HL-60 (cell line): ENCODE results near the gene TCAP.

Experiments
- GABPA ChIP-seq: IDR thresholded peaks from 2 replicates; pipeline ENCODE4 v1.6.1; 2012; ENCODE audit warnings: low read depth
- POLR2AphosphoS5 ChIP-seq: IDR thresholded peaks from 2 replicates; pipeline ENCODE4 v1.6.1; 2012; ENCODE audit warnings: low read depth
- TF ChIP-seq, protein P1 (sequence below): IDR thresholded peaks from 2 replicates; pipeline ENCODE4 v1.6.1; 2012; ENCODE audit warnings: low read depth; ENCODE audit not compliant: insufficient replicate concordance
- TF ChIP-seq, protein P2 (sequence below): IDR thresholded peaks from one replicate; pipeline ENCODE4 v1.5.1; 2011; ENCODE audit warnings: low read length, control low read depth, inconsistent platforms; ENCODE audit not compliant: insufficient read depth

DNA sequence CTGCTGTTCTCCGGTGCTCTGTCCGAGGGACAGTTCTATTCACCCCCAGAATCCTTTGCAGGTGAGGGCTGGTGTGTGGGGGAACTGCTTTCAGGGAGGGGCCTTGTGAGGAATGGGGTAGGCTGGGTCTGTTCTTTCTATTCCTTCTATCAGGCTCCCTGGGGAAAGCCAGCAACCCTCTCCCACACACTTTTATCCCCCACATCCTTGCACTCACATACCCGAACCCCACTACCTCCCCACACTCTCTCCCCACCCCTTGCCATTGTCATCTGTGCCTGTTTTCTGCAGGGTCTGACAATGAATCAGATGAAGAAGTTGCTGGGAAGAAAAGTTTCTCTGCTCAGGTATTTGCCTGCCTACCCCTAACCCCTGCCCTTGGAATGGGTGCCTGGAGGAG is 6.4 kb upstream of the TCAP start:
- TF ChIP-seq, protein P1, sequence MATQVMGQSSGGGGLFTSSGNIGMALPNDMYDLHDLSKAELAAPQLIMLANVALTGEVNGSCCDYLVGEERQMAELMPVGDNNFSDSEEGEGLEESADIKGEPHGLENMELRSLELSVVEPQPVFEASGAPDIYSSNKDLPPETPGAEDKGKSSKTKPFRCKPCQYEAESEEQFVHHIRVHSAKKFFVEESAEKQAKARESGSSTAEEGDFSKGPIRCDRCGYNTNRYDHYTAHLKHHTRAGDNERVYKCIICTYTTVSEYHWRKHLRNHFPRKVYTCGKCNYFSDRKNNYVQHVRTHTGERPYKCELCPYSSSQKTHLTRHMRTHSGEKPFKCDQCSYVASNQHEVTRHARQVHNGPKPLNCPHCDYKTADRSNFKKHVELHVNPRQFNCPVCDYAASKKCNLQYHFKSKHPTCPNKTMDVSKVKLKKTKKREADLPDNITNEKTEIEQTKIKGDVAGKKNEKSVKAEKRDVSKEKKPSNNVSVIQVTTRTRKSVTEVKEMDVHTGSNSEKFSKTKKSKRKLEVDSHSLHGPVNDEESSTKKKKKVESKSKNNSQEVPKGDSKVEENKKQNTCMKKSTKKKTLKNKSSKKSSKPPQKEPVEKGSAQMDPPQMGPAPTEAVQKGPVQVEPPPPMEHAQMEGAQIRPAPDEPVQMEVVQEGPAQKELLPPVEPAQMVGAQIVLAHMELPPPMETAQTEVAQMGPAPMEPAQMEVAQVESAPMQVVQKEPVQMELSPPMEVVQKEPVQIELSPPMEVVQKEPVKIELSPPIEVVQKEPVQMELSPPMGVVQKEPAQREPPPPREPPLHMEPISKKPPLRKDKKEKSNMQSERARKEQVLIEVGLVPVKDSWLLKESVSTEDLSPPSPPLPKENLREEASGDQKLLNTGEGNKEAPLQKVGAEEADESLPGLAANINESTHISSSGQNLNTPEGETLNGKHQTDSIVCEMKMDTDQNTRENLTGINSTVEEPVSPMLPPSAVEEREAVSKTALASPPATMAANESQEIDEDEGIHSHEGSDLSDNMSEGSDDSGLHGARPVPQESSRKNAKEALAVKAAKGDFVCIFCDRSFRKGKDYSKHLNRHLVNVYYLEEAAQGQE: no peak
- TF ChIP-seq, protein P2, sequence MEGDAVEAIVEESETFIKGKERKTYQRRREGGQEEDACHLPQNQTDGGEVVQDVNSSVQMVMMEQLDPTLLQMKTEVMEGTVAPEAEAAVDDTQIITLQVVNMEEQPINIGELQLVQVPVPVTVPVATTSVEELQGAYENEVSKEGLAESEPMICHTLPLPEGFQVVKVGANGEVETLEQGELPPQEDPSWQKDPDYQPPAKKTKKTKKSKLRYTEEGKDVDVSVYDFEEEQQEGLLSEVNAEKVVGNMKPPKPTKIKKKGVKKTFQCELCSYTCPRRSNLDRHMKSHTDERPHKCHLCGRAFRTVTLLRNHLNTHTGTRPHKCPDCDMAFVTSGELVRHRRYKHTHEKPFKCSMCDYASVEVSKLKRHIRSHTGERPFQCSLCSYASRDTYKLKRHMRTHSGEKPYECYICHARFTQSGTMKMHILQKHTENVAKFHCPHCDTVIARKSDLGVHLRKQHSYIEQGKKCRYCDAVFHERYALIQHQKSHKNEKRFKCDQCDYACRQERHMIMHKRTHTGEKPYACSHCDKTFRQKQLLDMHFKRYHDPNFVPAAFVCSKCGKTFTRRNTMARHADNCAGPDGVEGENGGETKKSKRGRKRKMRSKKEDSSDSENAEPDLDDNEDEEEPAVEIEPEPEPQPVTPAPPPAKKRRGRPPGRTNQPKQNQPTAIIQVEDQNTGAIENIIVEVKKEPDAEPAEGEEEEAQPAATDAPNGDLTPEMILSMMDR: no peak
- TF ChIP-seq GABPA: no peak
- TF ChIP-seq POLR2AphosphoS5: no peak
